Amniotic epithelial cell (primary cell): ENCODE measurements around the gene FBN1.

Experiments used
- DNase-seq: peaks from one replicate; pipeline ENCODE4 v3.0.0-alpha.2; 2010; ENCODE audit warnings: low read depth

FBN1 gene

GRCh38 chr15:48515500-48515899 lies 130.0 kb downstream of the FBN1 start:
- no peak for DNase-seq

- peak; percentile 36 for DNase-seq
Measured at GRCh38 chr15:48514103-48514816, 131.2 kb downstream of the FBN1 start.

- peak; percentile 31 for DNase-seq
Measured at GRCh38 chr15:48510976-48511375, 134.5 kb downstream of the FBN1 start.

- peak; percentile 75 for DNase-seq
Measured at GRCh38 chr15:48507416-48508065, 138.0 kb downstream of the FBN1 start.

- no peak for DNase-seq
Measured at GRCh38 chr15:48505067-48505466, 140.4 kb downstream of the FBN1 start.

- DNase-seq = no peak
Measured at GRCh38 chr15:48501208-48501607, 144.3 kb downstream of the FBN1 start.

- no peak for DNase-seq
Measured at GRCh38 chr15:48500595-48500994, 144.9 kb downstream of the FBN1 start.

GRCh38 chr15:48499978-48500377 lies 145.5 kb downstream of the FBN1 start:
- no peak for DNase-seq

GRCh38 chr15:48498828-48499227 lies 146.7 kb downstream of the FBN1 start:
- no peak for DNase-seq

- peak; percentile 36 for DNase-seq
Measured at GRCh38 chr15:48494631-48495030, 150.9 kb downstream of the FBN1 start.

GRCh38 chr15:48493763-48494225 lies 151.7 kb downstream of the FBN1 start:
- DNase-seq = no peak

- peak; percentile 93 for DNase-seq
Measured at GRCh38 chr15:48493084-48493762, 152.3 kb downstream of the FBN1 start.

GRCh38 chr15:48486228-48486627 lies 159.3 kb downstream of the FBN1 start:
- DNase-seq = no peak

- no peak for DNase-seq
Measured at GRCh38 chr15:48481802-48482201, 163.7 kb downstream of the FBN1 start.

- DNase-seq = no peak
Measured at GRCh38 chr15:48479751-48480150, 165.8 kb downstream of the FBN1 start.

GRCh38 chr15:48478581-48478980 lies 166.9 kb downstream of the FBN1 start:
- no peak for DNase-seq

- DNase-seq = no peak
Measured at GRCh38 chr15:48477795-48478360, 167.6 kb downstream of the FBN1 start.

GRCh38 chr15:48475600-48476395 lies 169.7 kb downstream of the FBN1 start:
- DNase-seq = no peak

- DNase-seq = peak; percentile 21
Measured at GRCh38 chr15:48473667-48474066, 171.8 kb downstream of the FBN1 start.

GRCh38 chr15:48472756-48473155 lies 172.8 kb downstream of the FBN1 start:
- DNase-seq = peak; percentile 45

GRCh38 chr15:48471073-48471472 lies 174.4 kb downstream of the FBN1 start:
- DNase-seq = no peak

GRCh38 chr15:48470096-48470495 lies 175.4 kb downstream of the FBN1 start:
- DNase-seq = peak; percentile 55
